ENCODE measurements around the gene PLSCR5.

DNA sequence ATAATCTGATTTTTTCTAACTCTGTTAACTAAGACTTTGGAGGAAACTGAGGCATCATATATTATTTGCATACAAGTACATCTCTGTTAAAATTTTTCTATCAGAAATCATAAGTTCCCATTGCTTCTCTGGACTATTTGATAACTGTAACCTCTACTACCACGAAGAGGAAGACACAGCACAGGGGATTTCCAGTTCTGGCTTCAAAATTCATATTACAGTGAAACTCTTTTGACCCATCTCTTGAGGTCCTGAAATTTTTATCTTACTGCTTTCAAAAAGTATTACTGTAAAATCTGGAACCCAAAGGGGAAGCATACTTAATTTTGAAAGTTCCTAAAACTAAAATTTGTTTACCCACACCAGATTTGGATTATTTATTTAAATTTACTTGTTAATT is 64.9 kb downstream of the PLSCR5 start:
- TF ChIP-seq TCF7L2 (IDR thresholded peaks at IDR 0.05; ENCODE audit: low read depth, low read length) (no peak), POLR2AphosphoS5 (IDR thresholded peaks at IDR 0.05; ENCODE audit: low read depth, low read length) (no peak), SIN3A (IDR thresholded peaks at IDR 0.05; ENCODE audit: borderline replicate concordance, insufficient read depth, low read depth, low read length) (no peak)
- TF ChIP-seq, protein P1, sequence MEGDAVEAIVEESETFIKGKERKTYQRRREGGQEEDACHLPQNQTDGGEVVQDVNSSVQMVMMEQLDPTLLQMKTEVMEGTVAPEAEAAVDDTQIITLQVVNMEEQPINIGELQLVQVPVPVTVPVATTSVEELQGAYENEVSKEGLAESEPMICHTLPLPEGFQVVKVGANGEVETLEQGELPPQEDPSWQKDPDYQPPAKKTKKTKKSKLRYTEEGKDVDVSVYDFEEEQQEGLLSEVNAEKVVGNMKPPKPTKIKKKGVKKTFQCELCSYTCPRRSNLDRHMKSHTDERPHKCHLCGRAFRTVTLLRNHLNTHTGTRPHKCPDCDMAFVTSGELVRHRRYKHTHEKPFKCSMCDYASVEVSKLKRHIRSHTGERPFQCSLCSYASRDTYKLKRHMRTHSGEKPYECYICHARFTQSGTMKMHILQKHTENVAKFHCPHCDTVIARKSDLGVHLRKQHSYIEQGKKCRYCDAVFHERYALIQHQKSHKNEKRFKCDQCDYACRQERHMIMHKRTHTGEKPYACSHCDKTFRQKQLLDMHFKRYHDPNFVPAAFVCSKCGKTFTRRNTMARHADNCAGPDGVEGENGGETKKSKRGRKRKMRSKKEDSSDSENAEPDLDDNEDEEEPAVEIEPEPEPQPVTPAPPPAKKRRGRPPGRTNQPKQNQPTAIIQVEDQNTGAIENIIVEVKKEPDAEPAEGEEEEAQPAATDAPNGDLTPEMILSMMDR (IDR thresholded peaks at IDR 0.05): no peak
- TF ChIP-seq, protein P2, sequence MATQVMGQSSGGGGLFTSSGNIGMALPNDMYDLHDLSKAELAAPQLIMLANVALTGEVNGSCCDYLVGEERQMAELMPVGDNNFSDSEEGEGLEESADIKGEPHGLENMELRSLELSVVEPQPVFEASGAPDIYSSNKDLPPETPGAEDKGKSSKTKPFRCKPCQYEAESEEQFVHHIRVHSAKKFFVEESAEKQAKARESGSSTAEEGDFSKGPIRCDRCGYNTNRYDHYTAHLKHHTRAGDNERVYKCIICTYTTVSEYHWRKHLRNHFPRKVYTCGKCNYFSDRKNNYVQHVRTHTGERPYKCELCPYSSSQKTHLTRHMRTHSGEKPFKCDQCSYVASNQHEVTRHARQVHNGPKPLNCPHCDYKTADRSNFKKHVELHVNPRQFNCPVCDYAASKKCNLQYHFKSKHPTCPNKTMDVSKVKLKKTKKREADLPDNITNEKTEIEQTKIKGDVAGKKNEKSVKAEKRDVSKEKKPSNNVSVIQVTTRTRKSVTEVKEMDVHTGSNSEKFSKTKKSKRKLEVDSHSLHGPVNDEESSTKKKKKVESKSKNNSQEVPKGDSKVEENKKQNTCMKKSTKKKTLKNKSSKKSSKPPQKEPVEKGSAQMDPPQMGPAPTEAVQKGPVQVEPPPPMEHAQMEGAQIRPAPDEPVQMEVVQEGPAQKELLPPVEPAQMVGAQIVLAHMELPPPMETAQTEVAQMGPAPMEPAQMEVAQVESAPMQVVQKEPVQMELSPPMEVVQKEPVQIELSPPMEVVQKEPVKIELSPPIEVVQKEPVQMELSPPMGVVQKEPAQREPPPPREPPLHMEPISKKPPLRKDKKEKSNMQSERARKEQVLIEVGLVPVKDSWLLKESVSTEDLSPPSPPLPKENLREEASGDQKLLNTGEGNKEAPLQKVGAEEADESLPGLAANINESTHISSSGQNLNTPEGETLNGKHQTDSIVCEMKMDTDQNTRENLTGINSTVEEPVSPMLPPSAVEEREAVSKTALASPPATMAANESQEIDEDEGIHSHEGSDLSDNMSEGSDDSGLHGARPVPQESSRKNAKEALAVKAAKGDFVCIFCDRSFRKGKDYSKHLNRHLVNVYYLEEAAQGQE (IDR thresholded peaks at IDR 0.05; ENCODE audit: insufficient read depth in 1 of 2, low read depth in 2 of 2, low read length in 1 of 2): no peak

Data from Panc1 (cell line).